Liver (tissue), 9 donors: ENCODE data around the gene MORN3. TPM values are rescaled to one million over a fixed set of nuclear protein-coding genes. Genes with fewer than 3 reads are reported as not detected.

Experiments used
- DNase-seq: peaks from one replicate; pipeline ENCODE4 v3.0.0-alpha.2; 2017; ENCODE audit warnings: low spot score
- H3K27ac ChIP-seq, 2 donors: one replicate each; pipeline ENCODE4 v1.7.0; 2013; ENCODE audit warnings: inconsistent platforms in 2 of 2, low read length in 2 of 2, control low read depth in 1 of 2, low read depth in 1 of 2, mild to moderate bottlenecking in 1 of 2
- H3K27me3 ChIP-seq, 4 donors: one replicate each; pipeline versions ENCODE4 v1.6.1 to v1.7.0; 2013; ENCODE audit warnings: low read length in 3 of 4, inconsistent platforms in 1 of 4, mild to moderate bottlenecking in 1 of 4, moderate library complexity in 1 of 4; ENCODE audit not compliant: control insufficient read depth in 4 of 4, insufficient read depth in 4 of 4
- H3K36me3 ChIP-seq, 4 donors: one replicate each; pipeline versions ENCODE4 v1.6.1 to v1.7.0; 2013; ENCODE audit warnings: low read length in 3 of 4, mild to moderate bottlenecking in 3 of 4, low read depth in 1 of 4, moderate library complexity in 1 of 4; ENCODE audit not compliant: control insufficient read depth in 4 of 4, insufficient read depth in 3 of 4
- H3K4me1 ChIP-seq, 4 donors: one replicate each; pipeline versions ENCODE4 v1.6.1 to v1.7.0; 2013; ENCODE audit warnings: low read length in 3 of 4, mild to moderate bottlenecking in 3 of 4, moderate library complexity in 1 of 4; ENCODE audit not compliant: control insufficient read depth in 4 of 4, insufficient read depth in 4 of 4
- H3K4me3 ChIP-seq, 3 donors: one replicate each; pipeline versions ENCODE4 v1.6.1 to v1.7.0; 2013; ENCODE audit warnings: low read length in 3 of 3, control low read depth in 1 of 3, low read depth in 1 of 3, mild to moderate bottlenecking in 1 of 3
- H3K9ac ChIP-seq, 2 donors: one replicate each; pipeline ENCODE4 v1.7.0; 2013; ENCODE audit warnings: low read length in 2 of 2, mild to moderate bottlenecking in 2 of 2, moderate library complexity in 2 of 2, control low read depth in 1 of 2, low read depth in 1 of 2
- H3K9me3 ChIP-seq, 4 donors: one replicate each; pipeline versions ENCODE4 v1.6.1 to v1.7.0; 2013; ENCODE audit warnings: low read length in 3 of 4; ENCODE audit not compliant: control insufficient read depth in 4 of 4
- ATF3 ChIP-seq: IDR thresholded peaks from 2 replicates; pipeline ENCODE4 v1.6.1; 2016; ENCODE audit warnings: antibody characterized with exemption
- EGR1 ChIP-seq, 2 donors: IDR thresholded peaks; 2 replicates each; pipeline ENCODE4 v1.6.1; 2016 to 2018; ENCODE audit warnings: antibody characterized with exemption in 2 of 2, low read depth in 2 of 2
- FOXA1 ChIP-seq: IDR thresholded peaks from 2 replicates; pipeline ENCODE4 v1.6.1; 2016; ENCODE audit warnings: antibody characterized with exemption
- FOXA2 ChIP-seq: IDR thresholded peaks from 2 replicates; pipeline ENCODE4 v1.6.1; 2016; ENCODE audit warnings: antibody characterized with exemption
- GABPA ChIP-seq, 2 donors: IDR thresholded peaks in 1 of 2; conservative IDR thresholded peaks in 1 of 2; 2 replicates each; pipeline ENCODE4 v1.6.1; 2016; ENCODE audit warnings: antibody characterized with exemption in 2 of 2, mild to moderate bottlenecking in 1 of 2, moderate library complexity in 1 of 2
- HNF4A ChIP-seq, 2 donors: conservative IDR thresholded peaks; 2 replicates each; pipeline ENCODE4 v1.6.1; 2016; ENCODE audit warnings: antibody characterized with exemption in 2 of 2, mild to moderate bottlenecking in 2 of 2
- HNF4G ChIP-seq: IDR thresholded peaks from 2 replicates; pipeline ENCODE4 v1.6.1; 2016; ENCODE audit warnings: antibody characterized with exemption
- JUND ChIP-seq, 2 donors: IDR thresholded peaks; 2 replicates each; pipeline ENCODE4 v1.6.1; 2016; ENCODE audit warnings: antibody characterized with exemption in 2 of 2
- MAX ChIP-seq: IDR thresholded peaks from 2 replicates; pipeline ENCODE4 v1.6.1; 2016; ENCODE audit warnings: antibody characterized with exemption
- NR2F2 ChIP-seq: IDR thresholded peaks from 2 replicates; pipeline ENCODE4 v1.6.1; 2016; ENCODE audit warnings: antibody characterized with exemption
- RAD21 ChIP-seq, 2 donors: IDR thresholded peaks; 2 replicates each; pipeline ENCODE4 v1.6.1; 2016; ENCODE audit warnings: antibody characterized with exemption in 2 of 2, mild to moderate bottlenecking in 2 of 2
- REST ChIP-seq: IDR thresholded peaks from 2 replicates; pipeline ENCODE4 v1.6.1; 2016; ENCODE audit warnings: antibody characterized with exemption, mild to moderate bottlenecking
- RXRA ChIP-seq, 2 donors: IDR thresholded peaks; 2 replicates each; pipeline ENCODE4 v1.6.1; 2017 to 2018; ENCODE audit warnings: antibody characterized with exemption in 2 of 2, mild to moderate bottlenecking in 1 of 2
- SP1 ChIP-seq: IDR thresholded peaks from 2 replicates; pipeline ENCODE4 v1.6.1; 2018; ENCODE audit warnings: antibody characterized with exemption, mild to moderate bottlenecking
- TAF1 ChIP-seq: conservative IDR thresholded peaks from 2 replicates; pipeline ENCODE4 v1.6.1; 2016; ENCODE audit warnings: antibody characterized with exemption, mild to moderate bottlenecking
- YY1 ChIP-seq: IDR thresholded peaks from 2 replicates; pipeline ENCODE4 v1.6.1; 2016; ENCODE audit warnings: antibody characterized with exemption, mild to moderate bottlenecking
- ZBTB33 ChIP-seq: IDR thresholded peaks from 2 replicates; pipeline ENCODE4 v1.6.1; 2016; ENCODE audit warnings: antibody characterized with exemption
- WGBS: extraction: QIAGEN DNeasy Blood & Tissue Kit; methylation state at CpG from one replicate; pipeline ENCODE4 v1.1.7; 2013; 5-methylcytosine and 5-hydroxymethylcytosine counted together
- polyA plus RNA-seq, 2 donors: library from polyadenylated mRNA; stranded (reverse) in 1 of 2; unstranded in 1 of 2; fragments of 200-250 nt in 1 of 2; fragments of >200 nt in 1 of 2; fragmentation: Nextera tagmentation in 1 of 2; extraction: Ambion mirVana in 1 of 2; gene quantifications; one replicate each; pipeline versions ENCODE4 v1.2.1 to v1.2.3, GENCODE V29; 2013 to 2015
- total RNA-seq, 2 donors: library from RNA; depleted of rRNA; stranded (reverse); fragments of >200 nt; gene quantifications; one replicate each; pipeline ENCODE4 v1.2.3, GENCODE V29; 2014
- TF ChIP-seq, protein P1 (sequence below): fragments of 150-350 bp; IDR thresholded peaks from 2 replicates; pipeline ENCODE4 v1.5.1; 2017; ENCODE audit warnings: improper control_type of control experiment, low read depth, low read length; ENCODE audit not compliant: missing input control
- donor health status: healthy.
- donor health status: healthy.
- donor health status: healthy.
- donor health status: healthy.
- donor health status: healthy.

MORN3 gene
- total and polyA plus RNA-seq, 4 donors, result 0.05 to 0.13 (median 0.07) TPM

- Histone ChIP-seq H3K36me3 (no peaks in the 10 kb centered on the region), H3K9me3 (no peaks in the 10 kb centered on the region), H3K27ac (no peak overlapping the region), H3K4me1 (no peaks in the 10 kb centered on the region), H3K9ac (no peak overlapping the region), H3K4me3 (no peak overlapping the region), H3K27me3 (no peaks in the 10 kb centered on the region)
- DNase-seq, result no peak
- WGBS, result 82% methylated on average over 9 of the region's 9 CpGs
- TF ChIP-seq SP1 (no peak), JUND (IDR thresholded peaks at IDR 0.05) (no peak), EGR1 (IDR thresholded peaks at IDR 0.05; ENCODE audit: low read depth in 2 of 2) (no peak), YY1 (no peak), TAF1 (no peak), MAX (no peak), HNF4A (conservative IDR thresholded peaks at IDR 0.05) (no peak), REST (no peak), RAD21 (IDR thresholded peaks at IDR 0.05) (no peak)
Observed at GRCh38 chr12:121614872-121615467, 54.5 kb downstream of the MORN3 start.

GRCh38 chr12:121613462-121613861, 56.0 kb downstream of the MORN3 start:
- TF ChIP-seq SP1 (no peak), ATF3 (no peak), JUND (IDR thresholded peaks at IDR 0.05) (no peak), HNF4A (conservative IDR thresholded peaks at IDR 0.05) (no peak), ZBTB33 (no peak), RAD21 (IDR thresholded peaks at IDR 0.05) (no peak), NR2F2 (no peak), GABPA (IDR thresholded peaks at IDR 0.05 in 1 of 2, conservative IDR thresholded peaks at IDR 0.05 in 1 of 2) (no peak), FOXA1 (no peak), FOXA2 (no peak), MAX (no peak), RXRA (IDR thresholded peaks at IDR 0.05) (no peak), REST (no peak), HNF4G (no peak), EGR1 (IDR thresholded peaks at IDR 0.05; ENCODE audit: low read depth in 2 of 2) (no peak), YY1 (no peak), TAF1 (no peak)
- TF ChIP-seq, protein P1, sequence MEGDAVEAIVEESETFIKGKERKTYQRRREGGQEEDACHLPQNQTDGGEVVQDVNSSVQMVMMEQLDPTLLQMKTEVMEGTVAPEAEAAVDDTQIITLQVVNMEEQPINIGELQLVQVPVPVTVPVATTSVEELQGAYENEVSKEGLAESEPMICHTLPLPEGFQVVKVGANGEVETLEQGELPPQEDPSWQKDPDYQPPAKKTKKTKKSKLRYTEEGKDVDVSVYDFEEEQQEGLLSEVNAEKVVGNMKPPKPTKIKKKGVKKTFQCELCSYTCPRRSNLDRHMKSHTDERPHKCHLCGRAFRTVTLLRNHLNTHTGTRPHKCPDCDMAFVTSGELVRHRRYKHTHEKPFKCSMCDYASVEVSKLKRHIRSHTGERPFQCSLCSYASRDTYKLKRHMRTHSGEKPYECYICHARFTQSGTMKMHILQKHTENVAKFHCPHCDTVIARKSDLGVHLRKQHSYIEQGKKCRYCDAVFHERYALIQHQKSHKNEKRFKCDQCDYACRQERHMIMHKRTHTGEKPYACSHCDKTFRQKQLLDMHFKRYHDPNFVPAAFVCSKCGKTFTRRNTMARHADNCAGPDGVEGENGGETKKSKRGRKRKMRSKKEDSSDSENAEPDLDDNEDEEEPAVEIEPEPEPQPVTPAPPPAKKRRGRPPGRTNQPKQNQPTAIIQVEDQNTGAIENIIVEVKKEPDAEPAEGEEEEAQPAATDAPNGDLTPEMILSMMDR, result no peak
- H3K9me3 ChIP-seq, result no peaks in the 10 kb centered on the region
- no peak overlapping the region for H3K9ac ChIP-seq
- WGBS, result 94% methylated on average over 7 of the region's 7 CpGs
- no peak overlapping the region for H3K27ac ChIP-seq
- no peak overlapping the region for H3K4me3 ChIP-seq
- H3K36me3 ChIP-seq, result no peaks in the 10 kb centered on the region
- no peaks in the 10 kb centered on the region for H3K4me1 ChIP-seq
- no peaks in the 10 kb centered on the region for H3K27me3 ChIP-seq
- DNase-seq, result no peak
